DMS53 (cell line): ENCODE measurements around the gene RASL11B.
A peak's percentile ranks its signal among the peaks of the same experiment; 100 is the strongest.
"Not testable (repeated sequence)": the region's sequence is repeated elsewhere in the genome, so short reads cannot be mapped to it uniquely, and the experiment has no call there.

Source experiments
- DNase-seq: peaks from one replicate; lab custom pipeline; 2025; lab: John Stamatoyannopoulos, UW

RASL11B gene

DNA sequence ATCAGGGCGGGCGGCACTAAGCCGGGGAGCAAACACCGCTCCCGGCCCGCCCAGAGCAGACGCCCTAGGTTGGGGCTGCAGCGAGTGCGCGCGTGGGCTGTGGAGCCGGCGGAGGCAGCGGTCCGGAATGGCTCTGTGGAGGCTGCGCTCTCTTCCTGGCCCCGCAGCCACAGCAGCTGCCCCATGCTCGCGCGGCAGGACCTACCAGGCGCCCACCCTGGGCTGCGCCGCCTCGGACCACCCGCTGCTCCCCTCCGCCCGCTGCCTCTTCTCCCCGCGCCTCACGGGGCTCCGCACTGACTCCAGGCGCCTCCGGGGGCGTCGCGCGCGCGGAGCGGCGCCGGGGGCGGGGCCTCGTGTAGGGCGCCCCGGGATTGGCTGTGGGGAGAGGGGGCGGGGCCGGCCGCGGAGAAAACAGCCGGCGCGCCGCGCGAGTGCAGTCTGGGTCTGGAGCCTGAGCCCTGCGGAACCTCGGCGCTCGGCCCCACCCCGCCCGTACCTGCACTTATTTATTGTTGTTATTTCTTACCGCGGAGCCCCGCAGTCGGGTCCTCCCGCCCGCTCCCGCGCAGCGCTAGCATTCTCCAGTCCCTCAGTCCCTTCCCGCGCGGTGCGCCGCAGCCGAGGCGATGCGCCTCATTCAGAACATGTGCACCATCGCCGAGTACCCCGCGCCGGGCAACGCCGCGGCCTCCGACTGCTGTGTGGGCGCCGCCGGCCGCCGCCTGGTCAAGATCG is at the start of gene RASL11B:
TSS of gene RASL11B (plus strand) at position 439 of the 738 bp plus-strand sequence. CDS start at position 630, 191 bp downstream.
- peak; percentile 80 for DNase-seq

GRCh38 chr4:52813546-52813945 is 48.6 kb upstream of the RASL11B start:
- DNase-seq = no peak

DNA sequence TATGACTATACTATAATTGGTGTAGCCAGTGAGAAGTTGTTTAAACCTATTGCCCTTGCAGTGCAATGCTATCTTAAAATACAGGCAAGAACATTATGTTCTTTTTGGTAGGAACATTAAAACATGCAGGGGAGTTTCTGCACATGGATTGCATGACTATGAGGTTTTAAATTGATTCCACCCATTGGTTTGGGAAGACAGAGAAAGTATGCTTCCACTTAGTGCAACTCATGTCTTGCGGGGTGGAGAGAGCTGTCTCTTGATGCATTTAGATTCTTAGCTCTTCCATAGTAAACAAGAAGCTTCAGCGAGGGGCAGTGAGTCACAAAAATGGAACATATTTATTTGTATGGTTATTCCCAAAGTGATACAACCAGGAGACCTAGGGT is 39.5 kb upstream of the RASL11B start:
- no peak for DNase-seq

- DNase-seq = peak; percentile 63
Observed at GRCh38 chr4:52822972-52823701, 39.0 kb upstream of the RASL11B start.

- no peak for DNase-seq
Observed at GRCh38 chr4:52823702-52824092, 38.4 kb upstream of the RASL11B start.

DNA sequence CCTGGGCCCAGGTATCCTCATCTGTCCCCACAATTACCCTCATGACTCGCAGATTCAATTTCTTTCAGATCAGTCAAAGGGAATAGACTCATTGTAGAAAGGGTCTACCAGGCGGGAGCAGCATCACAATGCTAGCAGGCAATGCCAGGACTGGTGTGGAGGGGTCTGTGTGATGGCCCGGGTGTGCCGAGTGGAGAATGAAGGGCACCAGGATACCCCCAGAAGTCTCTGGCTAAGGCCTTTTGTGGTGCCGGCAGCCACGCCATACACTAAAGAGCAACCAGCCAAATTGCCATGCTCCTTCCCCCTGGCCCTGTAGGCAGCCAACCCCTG is 37.9 kb upstream of the RASL11B start:
- no peak for DNase-seq

DNA sequence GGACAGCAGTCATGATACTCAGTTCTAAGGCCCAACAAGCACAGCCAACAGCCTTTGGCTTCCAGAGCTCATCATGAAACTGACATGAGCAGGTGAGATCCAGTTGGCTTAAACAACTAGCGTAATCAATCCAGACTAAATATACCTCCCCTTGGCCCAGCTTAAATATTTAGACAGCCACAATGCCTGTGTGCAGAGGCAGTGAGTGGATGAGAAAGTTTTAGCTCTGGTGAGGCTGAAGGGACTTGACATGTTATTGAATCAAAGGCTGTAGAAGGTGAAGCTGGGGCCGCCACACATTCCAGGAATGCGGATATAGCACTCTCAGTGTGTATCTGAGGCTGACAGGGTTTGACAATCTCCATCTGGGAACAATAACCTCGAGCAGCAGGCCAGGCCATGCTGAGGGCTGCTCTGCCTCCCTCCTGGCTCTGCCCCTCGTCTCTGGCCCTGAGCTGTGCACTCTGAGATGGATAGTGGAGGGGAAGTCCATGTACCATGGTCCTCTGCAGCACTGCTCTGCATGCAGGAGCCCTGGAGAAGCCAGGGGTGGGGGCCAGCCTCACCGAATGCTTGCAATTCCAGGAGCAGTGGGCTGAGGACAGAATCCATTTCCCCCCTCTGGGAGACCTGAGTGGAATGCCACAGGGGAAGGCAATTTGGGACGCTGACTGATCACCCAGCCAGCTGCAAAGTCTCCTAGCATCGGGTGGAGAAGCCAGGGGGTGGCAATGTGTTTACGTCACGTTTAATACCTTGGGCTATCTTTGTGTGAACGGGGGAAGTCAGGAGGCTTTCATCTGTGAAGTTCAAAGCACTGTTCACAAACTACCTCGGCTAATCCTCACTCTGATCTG is 37.3 kb upstream of the RASL11B start:
- DNase-seq = peak; percentile 6

DNA sequence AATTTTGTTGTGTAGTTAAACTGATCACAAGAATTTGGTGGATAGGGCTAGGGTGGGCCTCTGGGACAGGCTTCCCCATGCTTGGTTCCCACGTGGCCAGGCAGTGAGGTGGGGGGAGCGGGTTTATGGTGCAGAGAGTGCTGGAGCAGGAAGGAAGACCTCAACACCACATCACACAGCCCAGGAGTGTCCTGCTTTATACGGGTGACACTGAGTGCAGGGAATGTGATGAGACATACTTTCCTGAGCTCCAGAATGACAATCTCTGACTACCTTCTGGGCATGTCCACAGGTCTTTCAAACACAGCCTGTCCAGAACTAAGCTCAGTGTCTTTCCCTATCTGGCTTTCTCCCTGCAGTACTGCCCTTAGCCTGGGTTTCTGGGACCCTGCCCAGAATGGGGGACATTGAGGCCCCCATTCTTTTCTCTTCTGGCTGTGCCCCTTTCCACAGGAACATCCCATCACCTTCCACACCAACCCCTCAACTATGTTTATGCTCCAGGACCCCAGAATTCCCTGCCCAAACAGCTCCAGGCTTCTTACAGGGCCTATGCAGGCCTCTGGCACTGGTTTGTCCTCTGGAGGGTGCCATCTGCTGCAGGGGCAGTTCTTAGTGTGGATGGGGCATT is 36.5 kb upstream of the RASL11B start:
- DNase-seq = no peak

DNA sequence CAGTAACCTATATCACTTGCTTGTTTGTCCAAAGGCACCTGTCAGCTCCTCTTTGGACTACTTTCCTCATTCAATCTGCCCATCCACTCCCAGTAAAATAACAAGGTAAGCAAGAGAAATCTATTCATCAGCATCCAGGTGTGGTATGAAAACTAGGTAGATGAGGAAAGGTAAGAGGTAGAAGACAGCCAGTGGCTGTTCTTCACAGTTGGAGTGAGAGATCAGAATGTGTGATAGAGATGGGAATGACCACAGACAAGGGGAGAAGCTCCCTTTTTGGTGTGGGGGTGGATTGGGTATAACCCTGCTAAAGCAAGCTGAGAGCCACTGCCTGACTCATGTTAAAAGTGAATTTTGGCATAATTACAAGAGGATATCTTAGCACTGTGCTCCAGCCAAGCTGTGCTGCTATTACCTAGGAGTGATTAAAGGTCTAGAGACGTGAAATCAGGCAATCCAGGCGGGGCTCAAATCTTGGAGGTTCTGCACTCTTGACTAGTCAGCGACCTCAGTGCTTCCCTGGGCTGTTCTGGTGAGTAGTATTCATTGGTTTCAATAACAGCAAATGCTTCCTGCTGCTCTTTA is 28.1 kb upstream of the RASL11B start:
- no peak for DNase-seq

- not testable (repeated sequence) for DNase-seq
Observed at GRCh38 chr4:52834641-52835456, 27.3 kb upstream of the RASL11B start.

DNA sequence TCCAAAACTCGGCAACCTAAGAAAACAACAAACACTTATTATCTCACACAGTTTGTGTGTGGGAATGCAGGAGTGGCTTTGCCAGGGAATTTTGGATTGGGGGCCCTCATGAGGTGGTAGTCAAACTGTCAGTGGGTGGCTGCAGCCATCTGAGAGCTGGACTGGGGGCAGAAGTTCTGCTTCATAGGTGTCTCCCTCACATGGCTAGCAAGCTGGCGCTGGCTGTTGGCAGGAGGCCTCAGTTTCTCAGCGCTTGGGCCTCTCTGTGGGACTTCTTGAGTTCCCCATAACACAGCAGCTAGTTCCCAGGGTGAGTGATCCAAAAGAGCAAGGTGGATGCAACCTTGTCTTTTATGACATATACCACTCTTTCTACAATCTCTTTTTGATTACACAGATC is 26.0 kb upstream of the RASL11B start:
- DNase-seq = no peak

GRCh38 chr4:52836678-52837077 is 25.4 kb upstream of the RASL11B start:
- DNase-seq = no peak

- no peak for DNase-seq
Observed at GRCh38 chr4:52837716-52838558, 24.2 kb upstream of the RASL11B start.

- DNase-seq = no peak
Observed at GRCh38 chr4:52838729-52839586, 23.2 kb upstream of the RASL11B start.

GRCh38 chr4:52840531-52841370 is 21.4 kb upstream of the RASL11B start:
- DNase-seq = no peak

DNA sequence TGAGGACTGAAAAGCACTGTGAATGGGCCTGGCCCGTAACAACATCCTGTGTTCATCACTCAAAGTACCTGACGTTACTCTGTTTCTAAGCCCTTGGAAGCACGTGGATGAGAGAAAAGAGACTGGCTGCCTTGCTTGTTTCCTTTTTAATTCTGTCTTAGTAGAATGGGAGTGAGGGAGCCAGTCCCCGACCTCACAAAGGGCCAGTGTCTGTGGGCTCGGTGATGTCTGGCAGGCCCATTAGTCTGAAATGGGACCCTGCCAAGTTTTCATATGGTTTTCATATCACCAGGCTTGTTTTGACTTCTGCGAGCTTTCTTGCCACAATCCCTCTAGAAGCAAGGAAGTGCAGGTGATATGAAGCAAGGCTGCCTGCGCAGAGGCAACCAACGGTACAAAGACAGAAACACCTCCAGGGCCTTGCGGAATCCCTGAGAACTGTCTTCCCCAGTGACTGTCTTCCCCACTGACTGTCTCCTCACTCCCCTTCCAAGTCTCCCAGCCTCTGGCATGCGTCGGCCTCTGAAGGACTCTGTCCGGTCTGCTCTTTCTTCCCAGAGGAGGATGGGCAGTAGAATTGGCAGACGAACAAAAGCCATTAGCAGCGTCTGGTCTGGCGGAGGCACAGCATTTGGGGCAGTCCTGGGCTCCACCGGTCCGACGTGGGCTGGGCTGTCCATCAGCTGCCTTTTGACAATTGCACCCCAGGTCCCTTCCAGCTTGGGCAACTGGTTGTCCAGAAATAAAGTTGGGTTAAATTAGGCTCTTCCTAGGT is 20.2 kb upstream of the RASL11B start:
- DNase-seq = no peak

GRCh38 chr4:52842792-52843191 is 19.3 kb upstream of the RASL11B start:
- no peak for DNase-seq
